CD14-positive monocyte (primary cell): ENCODE results near the gene FBF1. TPM values are rescaled to one million over a fixed set of nuclear protein-coding genes. Genes with fewer than 3 reads are reported as not detected.

Experiments
- DNase-seq, 3 donors: peaks; one replicate each; pipeline ENCODE4 v3.0.0-alpha.2; 2011 to 2022
- H2AFZ ChIP-seq: 2 replicates; pipeline ENCODE4 v1.6.0; 2012; ENCODE audit warnings: mild to moderate bottlenecking, low read depth, low read length, inconsistent platforms; ENCODE audit not compliant: insufficient read depth, poor library complexity, severe bottlenecking
- H3K27ac ChIP-seq, 2 donors: 1 replicate in 1 of 2; 2 replicates in 1 of 2; pipeline ENCODE4 v1.5.1; 2012 to 2013; ENCODE audit warnings: low read length in 2 of 2, control low read depth in 1 of 2, inconsistent platforms in 1 of 2, low read depth in 1 of 2, mild to moderate bottlenecking in 1 of 2
- H3K27me3 ChIP-seq, 2 donors: one replicate each; pipeline versions ENCODE4 v1.6.0 to v1.6.1; 2011 to 2013; ENCODE audit warnings: low read length in 2 of 2; ENCODE audit not compliant: control insufficient read depth in 2 of 2, insufficient read depth in 2 of 2
- H3K36me3 ChIP-seq, 2 donors: replicated peaks in 1 of 2; 1 replicate in 1 of 2; 2 replicates in 1 of 2; pipeline versions ENCODE4 v1.5.1 to v1.6.1; 2012 to 2013; ENCODE audit warnings: low read length in 2 of 2, control low read depth in 1 of 2, inconsistent platforms in 1 of 2, mild to moderate bottlenecking in 1 of 2; ENCODE audit not compliant: insufficient read depth in 2 of 2, control insufficient read depth in 1 of 2
- H3K4me1 ChIP-seq, 2 donors: 1 replicate in 1 of 2; 2 replicates in 1 of 2; pipeline versions ENCODE4 v1.5.1 to v1.6.1; 2012 to 2013; ENCODE audit warnings: low read length in 2 of 2, control low read depth in 1 of 2, inconsistent platforms in 1 of 2, mild to moderate bottlenecking in 1 of 2, moderate library complexity in 1 of 2; ENCODE audit not compliant: insufficient read depth in 2 of 2, control insufficient read depth in 1 of 2
- H3K4me2 ChIP-seq: replicated peaks from 2 replicates; pipeline ENCODE3; 2012; ENCODE audit warnings: low read length, moderate library complexity, mild to moderate bottlenecking; ENCODE audit not compliant: poor library complexity, severe bottlenecking; ENCODE audit errors: extremely low read depth
- H3K4me3 ChIP-seq, 3 experiments: fragments of 200-600 bp in 1 of 3; sonication (generic) in 1 of 3; replicated peaks in 1 of 3; 1 replicate in 2 of 3; 2 replicates in 1 of 3; pipeline ENCODE4 v1.5.1; 2011 to 2013; ENCODE audit warnings: low read length in 3 of 3, mild to moderate bottlenecking in 3 of 3, control low read depth in 2 of 3, low read depth in 2 of 3, inconsistent platforms in 1 of 3, moderate library complexity in 1 of 3
- H3K79me2 ChIP-seq: 2 replicates; pipeline ENCODE4 v1.6.0; 2012; ENCODE audit warnings: mild to moderate bottlenecking, control low read depth, inconsistent platforms, low read length, moderate library complexity; ENCODE audit not compliant: insufficient read depth
- H3K9ac ChIP-seq: 2 replicates; pipeline ENCODE4 v1.6.0; 2017; ENCODE audit warnings: low read length, mild to moderate bottlenecking; ENCODE audit not compliant: insufficient read depth, poor library complexity, severe bottlenecking
- H3K9me3 ChIP-seq, 2 donors: replicated peaks in 1 of 2; 1 replicate in 1 of 2; 2 replicates in 1 of 2; pipeline versions ENCODE4 v1.5.1 to v1.6.1; 2012 to 2013; ENCODE audit warnings: low read length in 2 of 2, control low read depth in 1 of 2; ENCODE audit not compliant: control insufficient read depth in 1 of 2, insufficient read depth in 1 of 2
- H4K20me1 ChIP-seq: 2 replicates; pipeline ENCODE4 v1.6.0; 2012; ENCODE audit warnings: mild to moderate bottlenecking, low read length, control low read depth, moderate library complexity; ENCODE audit not compliant: insufficient read depth
- H3K27ac Mint-ChIP-seq, 7 donors: one replicate each; pipeline ENCODE4 v1.8.0; 2020; ENCODE audit warnings: mild to moderate bottlenecking in 7 of 7, mixed read lengths in 7 of 7, moderate library complexity in 6 of 7, inconsistent platforms in 2 of 7
- H3K27me3 Mint-ChIP-seq, 3 donors: one replicate each; pipeline ENCODE4 v1.8.0; 2021 to 2022; ENCODE audit warnings: low read depth in 3 of 3, mild to moderate bottlenecking in 3 of 3, mixed read lengths in 3 of 3, moderate library complexity in 3 of 3, inconsistent platforms in 1 of 3
- H3K36me3 Mint-ChIP-seq, 2 donors: one replicate each; pipeline ENCODE4 v1.8.0; 2020; ENCODE audit warnings: mixed read lengths in 2 of 2, inconsistent platforms in 1 of 2, mild to moderate bottlenecking in 1 of 2
- H3K4me1 Mint-ChIP-seq: one replicate; pipeline ENCODE4 v1.8.0; 2020; ENCODE audit warnings: mild to moderate bottlenecking, mixed read lengths
- H3K4me3 Mint-ChIP-seq, 2 donors: one replicate each; pipeline ENCODE4 v1.8.0; 2020; ENCODE audit warnings: mild to moderate bottlenecking in 2 of 2, mixed read lengths in 2 of 2, moderate library complexity in 1 of 2
- H3K9me3 Mint-ChIP-seq, 7 donors: one replicate each; pipeline ENCODE4 v1.8.0; 2020 to 2022; ENCODE audit warnings: mixed read lengths in 7 of 7, mild to moderate bottlenecking in 6 of 7, moderate library complexity in 6 of 7, inconsistent platforms in 2 of 7
- WGBS: methylation state at CpG from one replicate; pipeline ENCODE4 v1.1.5; 2013; ENCODE audit warnings: missing lambda C conversion rate; ENCODE audit not compliant: insufficient coverage; 5-methylcytosine and 5-hydroxymethylcytosine counted together
- intact Hi-C, 2 donors: fragments of 100-400 bp; cut with micrococcal nuclease; formaldehyde crosslinking; loops; one replicate each; pipeline versions ENCODE4 v1.15.0 to v1.15.1; 2023
- polyA plus RNA-seq, 3 donors: library from polyadenylated mRNA; depleted of rRNA in 1 of 3; unstranded in 2 of 3; stranded (reverse) in 1 of 3; fragments of 300-500 nt in 2 of 3; fragments of >200 nt in 1 of 3; fragmentation: Illumina TruSeq in 2 of 3; gene quantifications; 1 replicate in 2 of 3; 2 replicates in 1 of 3; pipeline ENCODE4 v1.2.3, GENCODE V29; 2012 to 2021
- TF ChIP-seq, protein P1 (sequence below): fragments of 200-600 bp; IDR thresholded peaks from one replicate; pipeline ENCODE4 v1.8.0; 2022; ENCODE audit warnings: antibody characterized with exemption, mild to moderate bottlenecking

Gene FBF1
- polyA plus RNA-seq, 3 donors = 0.32 to 4.4 (median 0.62) TPM

DNA sequence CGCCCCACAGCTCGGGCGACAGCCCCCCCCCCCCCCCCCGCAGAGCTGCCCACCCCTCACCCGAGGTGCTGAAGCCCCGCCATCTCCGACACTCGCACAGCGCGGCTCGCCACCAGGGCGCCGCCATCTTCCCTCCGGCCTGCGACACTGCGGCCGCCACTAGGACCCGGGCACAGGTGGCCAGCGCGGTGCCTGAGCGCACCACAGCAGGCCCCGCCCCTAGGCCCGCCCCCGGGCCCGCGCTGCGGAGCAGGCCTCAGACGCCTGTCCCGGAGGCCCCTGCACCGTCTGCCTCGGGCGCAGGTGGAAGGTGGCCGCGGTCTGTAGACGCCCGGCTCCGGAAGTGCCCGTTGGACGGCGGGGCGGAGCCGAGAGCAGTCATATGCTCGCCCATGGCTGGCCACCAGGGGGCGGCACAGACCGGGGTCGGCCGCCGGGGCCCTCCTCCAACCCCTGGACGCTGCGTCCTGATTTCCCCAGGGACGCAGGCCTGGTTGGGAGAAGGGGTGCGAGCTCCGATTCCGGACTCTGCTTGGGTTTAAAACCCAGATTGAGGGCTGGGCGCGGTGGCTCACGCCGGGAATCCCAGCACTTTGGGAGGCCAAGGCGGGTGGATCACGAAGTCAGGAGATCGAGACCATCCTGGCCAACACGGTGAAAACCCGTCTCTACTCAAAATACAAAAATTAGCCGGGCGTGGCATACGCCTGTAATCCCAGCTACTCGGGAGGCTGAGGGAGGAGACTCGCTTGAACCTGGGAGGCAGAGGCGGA is 35.9 kb downstream of the FBF1 start, which contains the start of gene MRPL38:
Gene MRPL38, minus strand, starts transcription at position 136 of the 773 bp plus-strand sequence. Its CDS starts 9 bp downstream, at position 127.
- H3K4me3 ChIP-seq = peak within 1 kb of the TSS; percentile 80 to 87 (median 86)
- Mint-ChIP-seq H3K36me3 (peaks cover 14 to 23% of the 10 kb centered on the region in 2 donors), H3K4me3 (peak within 1 kb of the TSS; percentile 90 to 93), H3K27me3 (peaks cover 0 to 1% (median under 1%) of the 10 kb centered on the region in 3 donors), H3K4me1 (peaks cover 15% of the 10 kb centered on the region), H3K9me3 (no peaks in the 10 kb centered on the region), H3K27ac (peak within 1 kb of the TSS; percentile 79 to 94 (median 89))
- H3K79me2 ChIP-seq = peaks cover 13% of the 10 kb centered on the region
- under 1% methylated on average over 52 of the region's 69 CpGs for WGBS
- peaks cover 19 to 23% of the 10 kb centered on the region in 2 donors for H3K4me1 ChIP-seq
- H4K20me1 ChIP-seq = no peaks in the 10 kb centered on the region
- peaks cover 23 to 24% of the 10 kb centered on the region in 2 donors for H3K36me3 ChIP-seq
- H3K27ac ChIP-seq = peak within 1 kb of the TSS; percentile 68 to 78
- peak; percentile 83 to 88 (median 86) for DNase-seq
- H3K9me3 ChIP-seq = no peaks in the 10 kb centered on the region
- peak within 1 kb of the TSS; percentile 88 for H2AFZ ChIP-seq
- H3K4me2 ChIP-seq = peak within 1 kb of the TSS; percentile 92
- intact Hi-C loops = loop anchor here (1.0 to 5.0 kb wide), 3 partner anchors 37 to 100 kb away; partner anchors contain the start of gene FBF1 (in 1 of the 2)
- H3K9ac ChIP-seq = peak within 1 kb of the TSS; percentile 84
- no peaks in the 10 kb centered on the region for H3K27me3 ChIP-seq
- TF ChIP-seq, protein P1, sequence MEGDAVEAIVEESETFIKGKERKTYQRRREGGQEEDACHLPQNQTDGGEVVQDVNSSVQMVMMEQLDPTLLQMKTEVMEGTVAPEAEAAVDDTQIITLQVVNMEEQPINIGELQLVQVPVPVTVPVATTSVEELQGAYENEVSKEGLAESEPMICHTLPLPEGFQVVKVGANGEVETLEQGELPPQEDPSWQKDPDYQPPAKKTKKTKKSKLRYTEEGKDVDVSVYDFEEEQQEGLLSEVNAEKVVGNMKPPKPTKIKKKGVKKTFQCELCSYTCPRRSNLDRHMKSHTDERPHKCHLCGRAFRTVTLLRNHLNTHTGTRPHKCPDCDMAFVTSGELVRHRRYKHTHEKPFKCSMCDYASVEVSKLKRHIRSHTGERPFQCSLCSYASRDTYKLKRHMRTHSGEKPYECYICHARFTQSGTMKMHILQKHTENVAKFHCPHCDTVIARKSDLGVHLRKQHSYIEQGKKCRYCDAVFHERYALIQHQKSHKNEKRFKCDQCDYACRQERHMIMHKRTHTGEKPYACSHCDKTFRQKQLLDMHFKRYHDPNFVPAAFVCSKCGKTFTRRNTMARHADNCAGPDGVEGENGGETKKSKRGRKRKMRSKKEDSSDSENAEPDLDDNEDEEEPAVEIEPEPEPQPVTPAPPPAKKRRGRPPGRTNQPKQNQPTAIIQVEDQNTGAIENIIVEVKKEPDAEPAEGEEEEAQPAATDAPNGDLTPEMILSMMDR = peak; percentile 100

- Histone ChIP-seq H3K4me2 (no peak overlapping the region), H3K9ac (no peak overlapping the region), H3K36me3 (peaks cover 42 to 44% of the 10 kb centered on the region in 2 donors), H3K4me3 (no peak overlapping the region), H3K27me3 (no peaks in the 10 kb centered on the region), H3K27ac (no peak overlapping the region), H3K4me1 (peaks cover 19 to 24% of the 10 kb centered on the region in 2 donors), H4K20me1 (no peaks in the 10 kb centered on the region), H3K9me3 (no peaks in the 10 kb centered on the region), H2AFZ (no peak overlapping the region), H3K79me2 (peaks cover 13% of the 10 kb centered on the region)
- DNase-seq = no peak
- H3K27me3 Mint-ChIP-seq = peaks cover 0 to 2% (median 0%) of the 10 kb centered on the region in 3 donors
- no peak overlapping the region for H3K27ac Mint-ChIP-seq
- 100% methylated on average over 2 of the region's 6 CpGs for WGBS
- TF ChIP-seq, protein P1 = no peak
- peaks cover 18% of the 10 kb centered on the region for H3K4me1 Mint-ChIP-seq
- no peak overlapping the region for H3K4me3 Mint-ChIP-seq
- intact Hi-C loops = loop anchor here in 1 of 2 donors (5.0 kb wide), 1 partner anchor 40 kb away; the partner anchor contains the start of gene FBF1
- H3K9me3 Mint-ChIP-seq = no peaks in the 10 kb centered on the region
- H3K36me3 Mint-ChIP-seq = peaks cover 33 to 48% of the 10 kb centered on the region in 2 donors
These were observed 38.4 kb downstream of the FBF1 start for GRCh38 chr17:75902406-75902805.
